NCI-H2227 treated with DMSO at 0.1 percent for 48 hours (cell line): ENCODE measurements around the gene SLC35E2B.
"Not testable (repeated sequence)": the region's sequence is repeated elsewhere in the genome, so short reads cannot be mapped to it uniquely, and the experiment has no call there.

Experiments
- DNase-seq: peaks from one replicate; lab custom pipeline; 2025; lab: John Stamatoyannopoulos, UW

SLC35E2B gene

DNA sequence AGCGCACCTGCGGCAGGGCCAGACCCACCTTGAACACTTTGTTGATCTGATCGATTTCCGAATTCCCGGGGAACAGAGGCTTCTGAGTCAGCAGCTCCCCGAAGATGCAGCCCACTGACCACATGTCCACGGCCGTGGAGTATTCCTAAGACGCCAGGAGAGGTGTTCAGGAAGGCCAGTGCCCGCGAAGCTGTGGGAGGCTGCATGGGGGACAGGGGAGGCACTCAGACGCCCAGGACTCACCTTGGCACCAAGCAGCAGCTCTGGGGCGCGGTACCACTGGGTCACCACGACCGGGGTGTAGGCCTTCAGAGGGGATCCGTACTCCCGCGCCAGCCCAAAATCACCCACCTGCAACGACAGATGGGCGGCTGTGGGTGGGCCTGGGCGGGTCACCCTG lies 11.2 kb upstream of the SLC35E2B start:
- no peak for DNase-seq

GRCh38 chr1:1702506-1702905 lies 9.9 kb upstream of the SLC35E2B start:
- not testable (repeated sequence) for DNase-seq

DNA sequence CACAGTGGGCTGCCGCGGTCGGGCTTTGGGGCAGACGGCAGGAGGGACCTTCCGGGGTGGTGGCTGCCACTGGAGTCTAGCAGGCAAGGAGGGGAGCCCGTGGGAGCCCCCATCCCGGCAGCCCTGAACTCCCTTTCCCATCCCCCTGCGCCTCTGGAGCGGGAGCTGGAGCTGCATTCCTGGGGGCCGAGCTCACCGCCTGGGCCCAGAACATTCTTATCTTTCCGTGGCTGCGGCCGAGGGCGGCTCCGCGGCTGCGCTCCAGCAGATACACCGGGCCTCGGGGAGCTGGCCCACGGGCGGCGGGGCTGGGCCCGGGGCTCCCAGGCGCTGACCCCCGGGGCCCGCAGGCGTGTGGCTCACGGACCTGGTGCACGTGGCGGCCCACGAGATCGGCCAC lies 8.0 kb upstream of the SLC35E2B start:
- not testable (repeated sequence) for DNase-seq

- not testable (repeated sequence) for DNase-seq
Measured at GRCh38 chr1:1700067-1700466, 7.5 kb upstream of the SLC35E2B start.

DNA sequence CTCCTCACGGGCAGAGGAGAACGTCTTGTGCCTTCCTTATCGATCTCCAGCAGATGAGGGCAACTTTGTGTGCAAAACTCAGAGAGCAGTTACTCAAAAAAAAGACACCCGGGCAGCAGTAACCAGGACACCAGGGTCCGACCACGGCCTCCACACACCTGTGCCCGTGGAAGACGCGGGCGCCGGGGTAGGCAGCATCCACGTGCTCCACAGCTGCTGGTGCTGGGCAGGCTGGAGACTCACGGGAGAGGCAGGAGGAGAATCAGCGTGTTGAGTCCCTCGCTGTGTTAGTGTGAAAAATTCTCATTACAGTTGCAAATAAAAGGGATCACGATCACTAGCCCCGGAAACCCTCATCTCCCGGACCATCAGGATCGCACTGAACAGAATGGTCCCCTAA lies 6.5 kb upstream of the SLC35E2B start:
- DNase-seq, result not testable (repeated sequence)

- not testable (repeated sequence) for DNase-seq
Measured at GRCh38 chr1:1697358-1698183, 5.0 kb upstream of the SLC35E2B start.

- not testable (repeated sequence) for DNase-seq
Measured at GRCh38 chr1:1696431-1697357, 4.1 kb upstream of the SLC35E2B start.

- DNase-seq, result peak; percentile 72
Measured at GRCh38 chr1:1692324-1692713, 276 bp downstream of the SLC35E2B start.

DNA sequence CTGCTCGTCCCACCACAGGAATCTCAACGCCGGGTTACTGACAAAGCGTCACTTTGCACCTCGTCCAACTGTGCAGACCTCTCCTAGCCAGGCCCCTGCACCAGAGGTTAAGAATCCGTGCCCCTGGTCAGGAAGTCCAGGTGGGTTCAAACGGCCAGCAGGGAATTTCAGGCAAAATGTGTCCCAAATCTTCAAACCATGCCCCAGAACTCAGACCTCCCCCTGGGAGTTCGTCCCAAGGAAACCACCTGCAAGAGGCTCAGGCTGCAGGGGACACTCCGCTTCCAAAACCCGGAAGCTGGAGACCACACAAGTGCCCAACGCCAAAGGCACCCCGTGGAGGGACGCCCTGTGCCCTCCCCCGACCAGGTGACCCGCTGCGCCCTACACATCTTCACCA lies 1.2 kb downstream of the SLC35E2B start:
- not testable (repeated sequence) for DNase-seq

- DNase-seq, result not testable (repeated sequence)
Measured at GRCh38 chr1:1689526-1689925, 3.1 kb downstream of the SLC35E2B start.

- no peak for DNase-seq
Measured at GRCh38 chr1:1687846-1688245, 4.7 kb downstream of the SLC35E2B start.

DNA sequence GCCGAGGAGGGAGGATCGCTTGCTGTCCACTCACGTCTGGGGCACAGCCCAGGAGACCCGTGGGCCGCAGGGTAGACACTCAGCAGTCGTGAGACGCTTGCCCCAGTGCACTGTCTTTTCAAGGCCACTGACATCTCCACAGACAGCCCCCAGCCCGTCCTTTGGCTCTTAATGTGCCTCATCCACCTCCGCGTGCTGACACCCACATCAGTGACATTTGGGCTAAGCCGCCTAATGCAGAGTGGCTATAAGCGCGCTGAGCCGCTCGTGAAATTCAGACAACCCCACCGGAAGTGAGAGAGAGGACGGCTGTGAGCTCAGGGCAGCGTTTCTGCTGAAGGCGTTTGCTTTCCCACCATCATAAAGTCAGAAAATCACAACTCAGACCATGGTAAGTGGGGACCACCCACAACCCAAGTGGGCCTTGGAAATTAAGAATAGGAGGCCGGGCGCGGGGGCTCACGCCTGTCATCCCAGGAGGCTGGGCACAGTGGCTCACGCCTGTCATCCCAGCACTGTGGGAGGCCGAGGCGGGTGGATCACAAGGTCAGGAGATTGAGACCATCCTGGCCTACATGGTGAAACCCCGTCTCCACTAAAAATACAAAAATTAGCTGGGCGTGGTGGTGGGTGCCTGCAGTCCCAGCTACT lies 8.4 kb downstream of the SLC35E2B start:
- DNase-seq, result no peak

DNA sequence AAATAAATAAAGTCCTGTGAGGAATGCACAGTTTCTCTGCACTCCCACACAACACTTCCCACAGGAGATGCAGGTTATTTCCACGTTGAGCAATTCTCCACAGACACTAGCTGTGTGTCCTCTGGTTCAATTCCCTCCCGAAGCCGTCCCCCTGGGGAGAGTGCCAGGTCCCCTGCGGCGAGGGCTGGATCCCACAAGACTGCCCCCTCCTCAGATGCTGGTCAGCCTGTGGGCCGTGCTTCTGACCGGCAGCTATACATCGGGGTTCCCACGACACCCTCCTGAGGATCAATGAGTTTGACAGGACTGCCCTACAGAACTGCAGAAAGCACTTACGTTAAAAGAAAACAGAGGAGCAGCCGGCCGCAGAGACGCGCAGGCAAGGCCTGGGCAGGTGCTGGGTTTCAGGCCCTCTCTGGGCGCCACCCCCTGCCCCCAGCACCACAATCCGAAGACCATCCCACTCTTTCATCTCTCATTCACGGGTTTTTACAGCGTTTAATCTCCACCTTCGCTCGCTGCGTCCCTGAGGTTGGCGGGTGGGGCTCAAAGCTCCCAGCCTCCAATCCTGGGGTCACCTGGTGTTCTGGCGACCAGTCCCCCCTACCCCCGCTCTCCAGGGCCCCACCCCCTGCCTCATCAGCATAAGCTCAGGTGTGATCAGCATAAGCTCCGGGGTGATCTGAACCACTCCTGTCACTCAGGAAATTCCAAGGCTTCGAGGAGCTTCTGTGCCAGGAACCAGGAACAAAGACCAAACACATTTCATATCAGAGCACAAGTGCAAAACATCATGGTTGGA lies 9.3 kb downstream of the SLC35E2B start:
- DNase-seq, result no peak

- DNase-seq, result no peak
Measured at GRCh38 chr1:1680912-1681273, 11.7 kb downstream of the SLC35E2B start.

DNA sequence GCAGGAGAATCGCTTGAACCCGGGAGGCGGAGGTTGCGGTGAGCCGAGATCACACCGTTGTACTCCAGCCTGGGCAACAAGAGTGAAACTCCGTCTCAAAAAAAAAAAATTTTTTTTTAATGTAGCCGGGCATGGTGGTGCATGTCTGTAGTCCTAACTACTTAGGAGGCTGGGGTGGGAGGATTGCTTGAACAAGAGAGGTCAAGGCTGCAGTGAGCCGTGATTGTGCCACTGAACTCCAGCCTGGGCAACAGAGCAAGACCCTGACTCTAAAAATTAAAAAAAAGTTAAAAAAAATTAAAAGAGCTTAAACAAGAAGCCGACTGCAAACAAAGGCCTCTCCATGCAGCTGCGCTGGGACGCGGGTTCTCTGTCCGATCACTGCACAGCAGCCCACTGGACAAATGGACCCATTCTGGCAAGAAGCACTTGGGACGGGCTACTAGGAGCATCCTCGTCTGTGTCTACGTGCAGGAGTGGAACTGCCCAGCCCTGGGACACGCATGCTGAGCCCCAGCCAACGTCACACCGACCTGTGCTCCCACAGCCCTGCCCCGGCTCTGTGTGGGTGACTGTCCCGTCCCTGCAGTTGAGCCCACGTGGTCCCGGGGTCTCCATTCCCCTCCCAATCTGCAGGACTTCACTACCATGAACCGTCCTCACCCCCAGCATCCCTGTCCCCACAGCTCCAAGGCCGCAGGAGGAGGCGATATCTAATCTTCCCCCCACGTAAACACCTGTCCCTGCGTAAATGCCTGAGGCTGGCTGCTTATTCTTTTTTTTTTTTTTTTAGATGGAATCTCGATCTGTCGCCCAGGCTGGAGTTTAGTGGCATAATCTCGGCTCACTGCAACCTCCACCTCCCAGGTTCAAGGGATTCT lies 12.3 kb downstream of the SLC35E2B start:
- no peak for DNase-seq

- DNase-seq, result no peak
Measured at GRCh38 chr1:1678581-1679380, 13.8 kb downstream of the SLC35E2B start.

DNA sequence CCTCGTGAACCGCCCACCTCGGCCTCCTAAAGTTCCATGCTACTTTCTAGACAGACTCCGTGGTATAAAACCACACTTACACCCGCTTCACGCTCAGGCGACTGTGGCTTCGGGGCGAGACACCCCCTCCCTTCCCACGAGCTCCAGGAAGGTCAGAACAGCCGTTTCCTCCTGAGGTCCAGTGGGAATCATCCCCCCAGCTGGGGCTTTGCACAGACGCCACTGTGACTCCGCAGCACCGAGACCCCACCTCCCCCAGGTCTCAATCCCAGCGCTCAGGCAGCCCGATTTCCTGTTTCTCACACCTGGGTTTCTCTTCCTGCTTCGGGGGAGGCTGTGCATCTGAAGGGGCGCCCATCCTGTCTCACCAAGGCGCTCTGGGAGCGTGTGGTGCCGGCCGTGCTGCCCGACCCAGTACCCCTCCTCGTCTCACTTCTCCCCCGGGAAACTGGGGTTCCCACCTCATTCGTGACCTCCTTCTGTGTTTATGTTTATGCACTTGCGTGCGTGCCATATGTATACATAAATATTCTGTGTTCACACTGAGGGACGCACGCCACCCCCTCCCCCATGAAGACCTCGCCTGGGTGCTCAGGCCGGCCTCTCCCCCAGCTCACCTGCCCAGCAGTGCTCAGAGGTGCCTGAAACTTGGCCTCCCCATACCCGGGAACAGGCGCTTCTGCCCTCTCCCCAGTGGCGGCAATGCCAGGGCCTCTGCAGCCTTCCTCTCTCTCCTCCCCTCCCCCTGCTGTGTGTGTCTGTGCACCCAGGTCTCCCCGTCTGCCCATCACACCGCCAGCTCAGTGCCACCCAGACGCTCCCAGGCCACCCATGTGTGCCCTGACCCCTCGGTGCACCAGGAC lies 14.6 kb downstream of the SLC35E2B start:
- DNase-seq, result no peak

GRCh38 chr1:1676087-1676486 lies 16.5 kb downstream of the SLC35E2B start:
- DNase-seq, result not testable (repeated sequence)

- DNase-seq, result not testable (repeated sequence)
Measured at GRCh38 chr1:1675218-1675617, 17.4 kb downstream of the SLC35E2B start.
